HG03457 (cell line): ENCODE measurements around the gene CIB1.
"Not testable (repeated sequence)": the region's sequence is repeated elsewhere in the genome, so short reads cannot be mapped to it uniquely, and the experiment has no call there.

Source experiments
- ATAC-seq: cut with Tn5 transposase; IDR thresholded peaks from one replicate; pipeline ENCODE4 v1.9.1; 2021; ENCODE audit warnings: moderate number of reproducible peaks; ENCODE audit not compliant: unreplicated experiment

CIB1 gene

DNA sequence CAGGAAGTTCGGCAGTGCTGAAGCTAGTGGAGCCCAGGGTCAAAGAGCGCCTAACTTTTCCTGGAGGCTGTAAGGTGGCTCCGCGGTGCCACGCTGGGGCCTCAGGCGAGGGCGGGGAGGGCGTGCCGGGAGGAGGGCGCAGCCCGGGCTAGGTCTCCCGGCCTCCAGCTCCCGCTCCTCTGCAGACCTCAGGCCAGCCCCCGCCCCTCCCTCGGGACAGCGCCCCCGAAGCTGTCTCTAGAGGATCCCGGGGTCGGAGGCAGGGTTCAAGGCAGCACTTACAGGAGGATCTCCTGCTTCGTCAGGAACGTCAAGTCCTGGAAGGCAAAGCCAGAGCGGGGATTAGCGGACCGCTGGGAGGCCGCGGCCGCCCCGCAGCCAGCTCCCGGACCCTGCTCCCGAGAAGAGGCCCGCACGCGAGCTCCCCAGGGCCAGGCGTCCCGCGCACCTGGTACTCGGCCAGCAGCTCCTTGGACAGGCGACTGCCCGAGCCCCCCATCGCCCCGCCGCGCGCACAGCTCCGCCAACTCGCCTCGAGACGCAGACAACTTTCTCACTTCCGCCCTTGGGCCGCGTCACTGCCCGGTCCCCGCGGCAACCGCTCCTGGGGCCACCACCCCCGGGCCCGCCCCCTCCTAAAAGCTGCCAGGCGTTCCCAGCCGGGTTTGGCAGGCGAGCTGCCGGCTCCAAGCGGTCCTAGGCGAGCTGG, at the start of gene CIB1:
Gene CIB1 (minus strand): TSS at position 555 of the 709 bp plus-strand sequence. CDS start 56 bp downstream, at position 499.
- peak; percentile 78 for ATAC-seq

DNA sequence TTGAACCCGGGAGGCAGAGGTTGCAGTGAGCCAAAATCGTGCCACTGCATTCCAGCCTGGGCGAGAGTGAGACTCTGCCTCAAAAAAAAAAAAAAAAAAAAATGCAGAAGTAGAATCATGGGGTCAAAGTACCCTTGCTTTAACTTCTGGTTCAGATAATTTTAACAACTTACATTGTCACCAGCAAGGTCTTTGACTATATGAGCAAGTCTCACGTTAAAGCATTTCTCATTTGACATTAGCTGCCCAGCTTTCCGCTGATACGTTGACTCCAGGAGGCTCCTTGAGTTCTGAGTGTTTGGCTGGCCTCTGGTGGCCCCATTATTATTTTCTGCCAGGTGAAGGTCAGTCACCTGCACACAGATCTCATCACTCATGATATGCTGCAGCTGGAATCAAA, 47.9 kb upstream of the CIB1 start:
- ATAC-seq: not testable (repeated sequence)

DNA sequence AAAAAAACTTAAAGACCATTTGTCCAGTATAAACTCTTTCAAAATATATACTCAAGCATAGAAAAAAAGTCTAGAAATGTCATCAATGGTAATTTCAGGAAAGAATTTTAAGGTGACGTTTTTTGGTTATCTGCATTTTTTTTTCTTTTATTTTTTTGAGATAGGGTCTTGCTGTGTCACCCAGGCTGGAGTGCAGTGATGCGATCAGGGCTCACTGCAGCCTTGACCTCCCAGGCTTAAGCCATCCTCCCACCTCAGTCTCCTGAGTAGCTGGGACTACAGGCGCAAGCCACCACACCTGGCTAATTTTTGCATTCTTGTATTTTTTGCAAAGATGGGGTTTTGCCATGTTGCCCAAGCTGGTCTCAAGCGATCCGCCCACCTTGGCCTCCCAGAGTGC, 47.0 kb upstream of the CIB1 start:
- ATAC-seq: not testable (repeated sequence)

DNA sequence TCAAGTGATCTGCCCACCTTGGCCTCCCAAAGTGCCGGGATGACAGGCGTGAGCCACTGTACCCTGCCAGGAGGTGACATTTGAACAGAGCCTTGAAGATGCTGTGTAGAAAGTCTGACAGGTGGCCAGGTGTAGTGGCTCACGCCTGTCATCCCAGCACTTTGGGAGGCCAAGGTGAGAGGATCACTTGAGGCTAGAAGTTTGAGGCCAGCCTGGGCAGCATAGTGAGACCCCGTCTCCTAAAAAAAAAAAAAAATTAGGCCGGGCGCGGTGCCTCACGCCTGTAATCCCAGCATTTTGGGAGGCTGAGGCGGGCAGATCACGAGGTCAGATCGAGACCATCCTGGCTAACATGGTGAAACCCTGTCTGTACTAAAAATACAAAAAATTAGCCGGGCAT, 44.7 kb upstream of the CIB1 start:
- not testable (repeated sequence) for ATAC-seq

DNA sequence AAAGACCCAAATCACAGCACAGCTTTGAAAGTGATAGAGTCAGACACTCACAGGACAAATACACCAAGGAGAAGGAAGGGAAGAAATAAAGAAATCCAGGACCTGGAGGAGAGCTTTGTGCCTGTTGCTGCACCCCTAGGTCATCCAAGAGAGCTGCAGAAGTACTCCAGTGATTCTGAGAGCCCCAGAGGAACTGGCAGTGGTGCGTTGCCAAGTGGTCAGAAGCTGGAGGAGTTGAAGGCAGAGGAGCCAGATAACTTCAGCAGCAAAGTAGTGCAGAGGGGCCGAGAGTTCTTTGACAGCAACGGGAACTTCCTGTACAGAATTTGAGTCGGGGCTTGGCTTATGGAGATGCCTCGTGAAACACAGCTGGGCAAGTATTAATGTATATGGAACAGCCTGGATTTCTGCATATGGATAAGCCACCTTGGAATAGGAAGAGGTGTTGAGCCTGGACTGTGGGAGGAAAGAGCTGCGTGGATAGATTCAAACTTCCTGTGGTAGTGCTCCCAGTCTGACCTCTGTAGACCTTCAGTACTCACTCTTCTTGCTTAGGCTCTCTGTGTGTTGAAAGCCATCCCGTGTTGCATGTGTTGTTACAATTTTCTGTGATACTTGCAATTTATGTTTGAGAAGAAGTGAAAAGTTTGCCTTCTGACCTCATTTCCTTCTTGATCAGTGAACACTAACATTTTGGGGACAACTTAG, 37.9 kb upstream of the CIB1 start:
- ATAC-seq: no peak

DNA sequence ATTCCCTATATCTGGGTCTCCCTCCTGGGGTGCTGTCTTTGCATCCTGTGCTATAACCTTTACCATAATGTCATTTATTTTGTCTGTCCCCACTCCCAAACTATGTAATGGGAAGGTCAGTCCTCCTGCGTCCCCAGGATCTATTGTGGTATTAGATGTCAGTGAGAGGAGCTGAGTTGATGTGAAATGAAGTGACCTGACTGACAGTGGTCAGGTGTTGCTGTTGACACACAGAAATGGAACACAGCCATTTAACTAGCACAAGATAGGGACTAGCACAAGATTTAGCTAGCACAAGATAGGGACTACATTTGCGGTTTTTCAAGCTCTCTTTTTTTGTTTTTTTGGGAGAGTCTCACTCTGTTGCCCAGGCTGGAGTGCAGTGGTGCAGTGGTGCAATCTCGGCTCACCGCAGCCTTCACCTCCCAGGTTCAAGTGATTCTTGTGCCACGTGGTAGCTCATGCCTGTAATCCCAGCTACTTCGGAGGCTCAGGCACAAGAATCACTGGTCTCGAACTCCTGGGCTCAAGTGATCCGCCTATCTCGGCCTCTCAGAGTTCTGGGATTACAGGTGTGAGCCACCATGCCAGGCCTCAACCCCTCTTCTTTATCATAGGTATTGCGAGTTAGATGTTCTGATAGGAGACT, 36.9 kb upstream of the CIB1 start:
- no peak for ATAC-seq

DNA sequence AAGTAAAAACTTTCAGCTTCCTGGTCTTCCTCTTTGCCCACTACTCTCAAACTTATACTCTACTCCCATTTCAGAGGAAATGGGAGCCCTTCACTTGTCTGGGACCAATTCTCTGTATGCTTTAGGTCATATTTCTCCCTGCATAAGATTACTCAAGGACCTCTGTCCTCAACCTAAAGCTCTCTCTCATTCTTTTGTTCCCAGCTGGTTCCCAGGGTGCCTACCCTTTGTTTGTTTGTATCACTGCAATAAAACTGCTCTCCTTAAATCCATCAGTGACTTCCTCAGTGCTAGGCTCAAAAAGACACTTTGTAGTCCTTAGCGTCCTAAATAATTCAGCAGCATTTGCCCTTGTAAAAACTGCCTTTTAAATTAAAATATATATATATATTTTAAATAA, 34.7 kb upstream of the CIB1 start:
- ATAC-seq: no peak

DNA sequence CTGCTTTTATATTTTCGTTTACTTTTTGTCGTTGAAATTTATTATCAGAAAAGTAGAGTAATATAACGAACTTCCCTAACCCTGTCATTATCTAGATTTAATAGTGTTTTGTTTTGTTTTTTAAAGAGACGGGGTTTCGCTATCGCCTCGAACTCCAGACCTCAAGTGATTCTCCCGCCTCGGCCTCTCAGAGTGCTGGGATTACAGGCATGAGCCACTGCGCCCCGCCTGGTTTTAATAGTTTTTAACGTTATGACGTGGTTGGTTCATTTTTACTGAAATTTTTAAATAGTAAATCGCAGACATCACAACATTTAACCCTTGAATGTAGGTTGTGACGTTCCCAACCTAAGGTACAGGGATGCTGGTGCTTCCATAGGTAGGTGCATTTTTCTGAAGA, 32.7 kb upstream of the CIB1 start:
- ATAC-seq: no peak

DNA sequence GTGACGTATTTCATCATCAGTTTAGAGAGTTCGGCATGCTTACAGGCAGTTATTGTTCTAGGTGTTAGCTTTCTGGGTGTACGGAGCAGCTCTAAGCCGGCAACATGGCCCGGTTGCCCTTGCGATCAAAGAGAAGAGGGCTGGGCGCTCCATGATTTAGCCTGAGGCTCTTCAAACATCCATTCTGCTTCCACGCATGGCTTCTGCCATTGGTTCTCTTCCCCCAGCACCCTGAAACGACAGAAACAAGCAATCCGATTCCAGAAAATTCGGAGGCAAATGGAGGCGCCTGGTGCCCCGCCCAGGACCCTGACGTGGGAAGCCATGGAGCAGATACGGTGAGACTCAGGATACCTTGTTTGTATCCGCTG, 32.3 kb upstream of the CIB1 start:
- peak; percentile 12 for ATAC-seq

DNA sequence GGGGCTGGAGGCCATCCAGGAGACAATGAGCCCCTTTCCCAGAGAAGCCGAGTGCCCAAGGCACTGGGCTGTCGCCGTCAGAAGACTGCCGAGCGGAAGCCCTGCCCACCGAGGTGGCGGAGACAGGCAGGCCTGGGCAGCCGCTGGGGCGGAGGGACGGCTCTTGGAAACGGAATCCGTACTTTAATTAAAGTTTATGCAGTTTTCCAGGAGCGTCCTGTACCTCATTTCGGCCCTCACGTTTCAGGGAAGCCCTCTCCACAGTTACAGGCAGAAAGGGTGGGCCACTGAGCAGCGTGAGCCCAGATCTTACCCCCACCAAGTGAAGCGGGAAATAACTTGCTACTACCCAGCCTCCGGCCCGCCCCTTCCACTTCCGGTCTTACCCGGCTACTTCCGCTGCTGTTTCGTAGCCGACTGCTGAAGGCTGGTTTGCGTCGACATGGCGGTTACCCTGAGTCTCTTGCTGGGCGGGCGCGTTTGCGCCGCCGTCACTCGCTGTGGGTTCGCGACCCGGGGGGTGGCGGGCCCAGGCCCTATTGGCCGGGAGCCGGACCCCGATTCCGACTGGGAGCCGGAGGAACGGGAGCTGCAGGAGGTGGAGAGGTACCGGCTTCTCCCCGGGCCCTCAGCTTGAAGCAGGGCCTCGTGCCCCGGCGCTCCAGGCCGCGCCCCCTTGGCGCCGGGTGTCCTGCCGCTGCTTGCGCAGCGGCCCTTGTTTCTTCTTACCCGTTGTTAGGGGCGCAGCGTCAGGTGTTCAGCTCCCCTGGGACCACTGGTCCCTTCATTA, 31.7 kb upstream of the CIB1 start, which contains the start of gene NGRN:
Gene NGRN (plus strand): TSS at position 402 of the 790 bp plus-strand sequence. CDS start 41 bp downstream, at position 443.
- ATAC-seq: peak; percentile 83

DNA sequence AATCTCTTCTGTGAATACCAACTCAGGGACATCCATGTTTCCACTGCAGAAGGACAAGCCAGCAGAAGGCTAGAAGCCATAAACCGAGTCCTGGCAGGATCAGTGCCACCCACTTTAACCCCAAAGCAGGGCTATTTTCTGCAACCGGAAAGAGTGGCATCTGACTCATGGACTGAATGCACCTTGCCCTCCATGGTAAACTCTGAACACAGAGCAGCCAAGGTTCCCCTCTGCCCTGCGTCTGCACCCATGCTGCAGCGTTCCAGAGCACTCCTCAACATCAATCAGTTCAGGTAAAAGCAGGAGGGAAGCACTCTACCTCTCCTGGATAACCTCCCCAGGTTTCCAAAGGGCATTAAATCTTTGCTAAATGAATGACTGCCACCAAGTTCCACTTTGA, 30.9 kb upstream of the CIB1 start:
- ATAC-seq: no peak

DNA sequence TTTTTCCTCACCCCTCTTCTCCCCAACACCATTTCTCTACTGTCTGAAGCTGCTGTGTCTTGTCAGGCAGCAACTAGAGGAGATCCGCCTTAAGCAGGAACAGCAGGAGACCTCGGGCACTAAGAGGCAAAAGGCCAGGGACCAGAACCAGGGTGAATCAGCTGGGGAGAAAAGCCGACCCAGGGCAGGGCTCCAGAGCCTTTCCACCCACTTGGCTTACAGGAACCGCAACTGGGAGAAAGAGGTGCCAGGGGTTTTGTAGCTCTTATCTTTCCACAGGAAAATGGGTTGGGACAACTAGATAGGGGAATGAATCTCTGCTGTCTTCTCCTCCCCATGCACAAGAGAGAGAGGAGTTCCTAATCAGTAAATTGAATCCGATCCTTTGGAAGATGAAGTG, 28.7 kb upstream of the CIB1 start:
- no peak for ATAC-seq

DNA sequence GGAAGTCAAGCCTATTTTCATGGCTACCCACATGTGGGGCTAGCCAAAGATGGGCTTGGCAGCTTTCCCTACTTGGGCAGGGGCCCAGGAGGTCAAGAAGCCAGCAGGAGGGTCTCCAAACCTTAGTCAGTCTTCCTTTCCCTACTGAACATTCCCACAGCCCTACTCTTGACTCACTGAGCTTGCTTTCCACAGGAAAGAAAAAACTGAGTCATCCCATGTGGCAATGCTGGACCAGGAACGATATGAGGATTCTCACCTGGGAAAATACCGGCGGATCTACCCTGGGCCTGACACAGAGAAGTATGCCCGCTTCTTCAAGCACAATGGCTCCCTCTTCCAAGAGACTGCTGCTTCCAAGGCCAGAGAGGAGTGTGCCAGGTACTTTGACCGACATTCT, 28.1 kb upstream of the CIB1 start:
- ATAC-seq: no peak

DNA sequence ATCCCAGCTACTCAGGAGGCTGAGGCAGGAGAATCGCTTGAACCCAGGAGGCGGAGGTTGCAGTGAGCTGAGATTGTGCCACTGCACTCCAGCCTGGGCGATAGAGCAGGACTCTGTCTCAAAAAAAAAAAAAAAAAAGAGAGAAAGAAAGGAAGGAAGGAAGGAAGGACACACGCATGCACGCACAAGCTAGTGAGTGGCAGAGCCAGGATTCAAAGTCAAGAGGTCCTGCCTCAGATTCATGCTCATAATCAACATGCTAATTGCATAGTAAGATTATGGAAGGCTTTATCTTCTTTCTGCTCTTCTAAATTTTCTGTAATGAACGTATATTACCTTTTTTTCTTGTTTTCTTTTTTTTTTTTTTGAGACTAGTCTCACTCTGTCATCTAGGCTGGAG, 27.0 kb upstream of the CIB1 start:
- ATAC-seq: not testable (repeated sequence)

DNA sequence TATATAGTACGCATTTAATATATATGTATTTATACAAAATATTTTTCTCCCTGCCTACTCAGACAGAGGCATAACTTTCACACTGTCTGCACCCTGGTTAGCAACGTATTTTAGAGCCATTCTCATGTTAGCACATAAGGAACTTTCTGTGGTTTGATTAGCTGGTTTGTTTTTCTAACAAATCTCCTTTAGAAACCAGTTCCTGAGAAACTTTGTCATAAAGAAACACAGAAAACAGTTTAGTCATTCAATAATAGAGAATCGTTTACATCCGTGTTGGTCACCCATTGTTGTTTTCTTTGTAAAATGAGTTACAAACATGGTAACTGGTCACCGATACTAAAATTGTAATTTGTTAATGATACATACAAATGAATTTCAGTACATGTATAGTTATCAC, 25.8 kb upstream of the CIB1 start:
- peak; percentile 55 for ATAC-seq

DNA sequence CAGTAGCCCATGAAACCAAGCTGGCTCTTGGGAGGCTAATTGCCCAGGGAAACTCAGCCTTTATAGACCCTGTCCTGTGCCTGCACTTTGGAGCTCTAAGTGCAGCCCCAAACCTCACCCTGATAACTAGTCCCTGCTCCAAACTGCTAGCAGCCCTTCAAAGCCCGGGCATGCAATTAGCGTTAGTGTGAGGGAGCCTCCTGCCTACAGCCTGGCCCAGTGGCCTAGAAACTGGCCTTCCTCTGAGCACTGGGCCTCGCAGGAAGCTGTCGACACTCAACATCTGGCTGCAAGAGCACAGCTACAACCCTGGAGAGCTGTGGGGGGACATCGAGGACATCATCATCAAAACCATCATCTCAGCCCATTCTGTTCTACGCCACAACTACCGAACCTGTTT, 24.0 kb upstream of the CIB1 start:
- no peak for ATAC-seq

DNA sequence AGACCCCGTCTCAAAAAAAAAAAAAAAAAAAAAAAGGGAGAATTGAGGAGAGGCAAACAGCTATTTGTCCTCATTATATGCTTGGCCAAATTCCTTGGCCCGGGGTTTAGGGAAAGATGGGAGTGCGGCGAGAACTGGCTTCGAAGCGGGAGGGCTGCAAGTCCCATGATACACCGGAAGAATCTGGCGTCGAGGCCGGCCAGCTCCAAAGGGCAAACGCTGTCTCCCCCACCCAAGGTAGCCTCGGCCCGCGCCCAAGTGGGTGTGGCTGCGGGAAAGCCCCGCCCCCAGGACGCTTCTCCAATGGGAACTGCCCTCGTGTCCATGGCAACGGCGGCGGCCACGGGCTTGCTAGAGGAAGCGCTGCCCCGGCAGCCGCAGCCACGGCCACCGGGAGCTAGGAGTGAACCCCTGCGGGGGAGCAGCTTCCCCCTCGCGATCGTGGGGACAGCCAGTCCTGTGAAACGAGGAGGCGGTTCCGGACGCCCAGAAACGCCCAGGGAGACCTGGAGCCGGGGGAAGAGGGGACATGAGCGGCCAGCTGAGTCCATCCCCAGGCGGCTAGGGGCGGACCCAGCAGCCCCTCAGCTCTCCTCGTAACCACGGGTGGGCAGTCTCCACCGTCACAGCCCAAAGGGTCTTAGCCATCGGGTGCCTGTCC, 15.6 kb upstream of the CIB1 start, which contains the start of gene TTLL13:
Gene TTLL13 (plus strand): TSS at position 354 of the 661 bp plus-strand sequence. CDS start 1,075 bp downstream, outside the sequence.
- ATAC-seq: no peak

DNA sequence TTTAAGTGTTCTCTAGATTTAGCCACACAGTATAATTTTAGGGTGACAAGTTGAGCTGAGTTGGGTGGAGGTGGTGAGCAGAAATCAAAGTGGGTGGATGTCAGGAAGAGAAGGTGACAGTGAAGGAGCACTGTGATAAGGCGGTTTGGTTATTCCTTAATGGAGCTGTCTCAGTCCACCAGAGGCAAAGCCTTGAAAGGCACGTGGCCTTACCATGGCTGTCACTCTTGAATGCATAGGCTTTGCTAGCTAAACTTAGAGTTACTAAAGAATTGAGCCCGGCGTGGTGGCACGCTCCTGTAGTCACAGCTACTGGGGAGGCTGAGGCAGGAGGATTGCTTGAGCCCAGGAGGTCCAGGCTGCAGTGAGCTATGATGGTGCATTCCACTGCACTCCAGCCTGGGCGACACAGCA, 15.1 kb upstream of the CIB1 start:
- no peak for ATAC-seq

DNA sequence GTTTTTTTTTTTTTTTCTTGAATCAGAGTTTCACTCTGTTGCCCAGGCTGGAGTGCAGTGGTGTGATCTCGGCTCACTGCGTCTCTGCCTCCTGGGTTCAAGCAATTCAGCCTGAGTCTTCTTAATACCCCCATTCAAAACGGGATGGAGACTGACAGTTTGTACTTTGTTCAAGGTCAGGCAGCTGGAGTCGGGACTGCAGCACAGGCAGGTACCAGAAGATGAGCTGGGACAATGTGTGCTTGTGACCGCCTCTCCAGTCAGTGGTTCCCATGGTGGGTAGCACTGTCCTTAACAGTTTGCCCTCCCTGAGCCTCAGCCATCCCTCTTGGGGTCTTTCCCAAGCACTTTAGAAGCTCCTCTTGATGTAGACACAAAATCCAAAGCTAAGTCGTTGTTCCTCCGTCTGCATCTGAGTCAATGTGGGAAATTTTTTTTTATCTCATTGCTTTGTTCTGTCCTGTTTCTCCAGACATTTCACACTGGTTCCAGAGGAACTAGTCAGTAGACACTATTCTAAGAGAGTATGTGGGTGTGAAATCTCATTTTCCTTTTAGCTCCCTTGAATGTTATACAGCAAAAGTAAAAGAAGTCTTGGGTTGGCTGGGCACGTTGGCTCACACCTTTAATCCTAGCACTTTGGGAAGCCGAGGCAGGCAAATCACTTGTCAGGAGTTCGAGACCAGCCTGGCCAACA, 10.3 kb upstream of the CIB1 start:
- ATAC-seq: no peak
